Measurements from ENCODE around the gene RAMACL. TPM values are rescaled to one million over a fixed set of nuclear protein-coding genes. Genes with fewer than 3 reads are reported as not detected.
A peak's percentile ranks its signal among the peaks of the same experiment; 100 is the strongest.

Gene RAMACL
- total RNA-seq, 4 donors from 2014 or later: 8.2 to 10.8 (median 9.1) TPM

- peaks cover 0 to 21% (median 4%) of the 10 kb centered on the region in 4 donors for H3K9me3 ChIP-seq
- TF ChIP-seq POLR2A (IDR thresholded peaks at IDR 0.05): no peak
- TF ChIP-seq EP300 (IDR thresholded peaks at IDR 0.05): no peak
- no peak for TF ChIP-seq CTCF (IDR thresholded peaks at IDR 0.05)
- DNase-seq (ENCODE audit: low spot score in 2 of 2): no peak
- no peak overlapping the region for H3K4me3 ChIP-seq
- H3K27ac ChIP-seq: peak overlapping the region; percentile 47 to 88 (median 76)
- H3K27me3 ChIP-seq: no peaks in the 10 kb centered on the region
- H3K36me3 ChIP-seq: peaks cover 0 to 16% (median 0%) of the 10 kb centered on the region in 3 donors
- H3K4me1 ChIP-seq: peaks cover 0 to 53% (median 13%) of the 10 kb centered on the region in 4 donors
Measured at GRCh38 chr6:166556336-166556735, 30.1 kb downstream of the RAMACL start.

DNA sequence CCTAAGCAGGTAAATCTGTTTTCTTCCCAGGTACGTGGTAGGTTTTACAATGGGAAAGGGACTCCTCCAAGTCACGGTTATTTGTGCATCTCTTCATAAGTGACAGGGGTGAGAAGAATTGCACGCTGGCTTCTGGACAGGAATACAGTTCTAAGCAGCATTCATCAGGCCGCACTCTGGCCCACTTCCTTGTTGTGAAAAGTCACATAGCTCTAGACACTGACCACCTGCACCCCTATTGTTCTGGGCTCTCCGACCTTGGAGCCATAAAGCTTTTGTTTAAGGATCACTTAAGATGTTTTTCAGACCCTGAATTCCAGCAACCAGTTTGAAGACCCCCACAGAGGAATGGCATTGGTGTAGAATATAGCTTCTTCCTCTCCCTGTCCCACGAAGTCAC lies 31.4 kb downstream of the RAMACL start:
- no peak overlapping the region for H3K4me3 ChIP-seq
- H3K27me3 ChIP-seq: no peaks in the 10 kb centered on the region
- H3K36me3 ChIP-seq: peaks cover 0 to 4% (median 0%) of the 10 kb centered on the region in 3 donors
- TF ChIP-seq CTCF (IDR thresholded peaks at IDR 0.05): no peak
- TF ChIP-seq POLR2A (IDR thresholded peaks at IDR 0.05): no peak
- no peak for TF ChIP-seq EP300 (IDR thresholded peaks at IDR 0.05)
- peaks cover 0 to 14% (median 2%) of the 10 kb centered on the region in 4 donors for H3K9me3 ChIP-seq
- peak overlapping the region in 2 of 4 donors; percentile 87 to 88 for H3K27ac ChIP-seq
- DNase-seq (ENCODE audit: low spot score in 2 of 2): no peak
- H3K4me1 ChIP-seq: peaks cover 0 to 53% (median 13%) of the 10 kb centered on the region in 4 donors
- WGBS, 2 donors: 77 to 82% methylated on average over 6 of the region's 6 CpGs

- no peak for DNase-seq (ENCODE audit: low spot score in 2 of 2)
- Histone ChIP-seq H3K4me1 (peaks cover 0 to 53% (median 13%) of the 10 kb centered on the region in 4 donors), H3K4me3 (no peak overlapping the region), H3K36me3 (peaks cover 0 to 4% (median 0%) of the 10 kb centered on the region in 3 donors), H3K27me3 (no peaks in the 10 kb centered on the region), H3K27ac (peak overlapping the region in 3 of 4 donors; percentile 5 to 88 (median 87)), H3K9me3 (peaks cover 0 to 7% (median 0%) of the 10 kb centered on the region in 4 donors)
- 38 to 48% methylated on average over 8 of the region's 8 CpGs for WGBS, 2 donors
- peak in 1 of 2 donors; percentile 10 for TF ChIP-seq EP300 (IDR thresholded peaks at IDR 0.05)
- TF ChIP-seq POLR2A (IDR thresholded peaks at IDR 0.05): no peak
Measured at GRCh38 chr6:166554316-166554715, 32.2 kb downstream of the RAMACL start.

DNA sequence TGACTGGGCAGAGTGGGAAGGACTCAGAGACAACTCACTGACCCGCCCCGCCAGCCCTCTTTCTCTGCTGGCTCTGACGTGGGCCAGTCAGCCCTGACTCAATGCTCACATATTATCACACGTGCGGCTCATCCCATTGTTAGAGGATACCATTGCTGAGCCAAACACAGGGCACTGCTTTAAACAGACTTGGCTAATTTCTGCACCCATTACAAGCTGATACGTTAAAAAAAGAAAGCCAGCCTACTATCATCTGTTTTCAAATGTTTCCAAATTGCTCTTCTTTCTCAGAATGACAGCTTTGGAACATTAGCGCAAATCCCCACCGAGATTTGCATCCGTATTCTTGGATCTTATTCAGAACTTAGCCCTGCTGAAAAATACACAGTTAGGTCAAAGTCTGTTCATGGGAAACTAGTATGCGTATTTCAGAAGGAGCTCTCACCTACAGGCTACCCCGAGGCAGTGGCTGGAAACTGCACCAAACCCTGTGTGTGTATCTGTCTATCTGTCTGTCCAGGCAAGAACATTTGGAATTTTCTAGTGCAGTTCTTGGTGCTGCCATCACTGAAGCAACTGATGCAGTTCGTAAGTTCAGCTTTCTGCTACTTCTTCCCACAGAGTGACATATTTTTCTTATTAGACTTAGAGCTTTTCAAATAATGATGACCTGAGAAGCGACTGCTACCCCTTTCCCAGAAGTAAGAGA lies 32.8 kb downstream of the RAMACL start:
- Histone ChIP-seq H3K36me3 (peaks cover 0 to 7% (median 0%) of the 10 kb centered on the region in 3 donors), H3K4me3 (no peak overlapping the region), H3K27ac (peak overlapping the region in 3 of 4 donors; percentile 5 to 88 (median 87)), H3K27me3 (no peaks in the 10 kb centered on the region), H3K4me1 (peaks cover 0 to 53% (median 13%) of the 10 kb centered on the region in 4 donors), H3K9me3 (peaks cover 0 to 3% (median 0%) of the 10 kb centered on the region in 4 donors)
- WGBS, 2 donors: 56 to 65% methylated on average over 13 of the region's 13 CpGs
- no peak for TF ChIP-seq POLR2A (IDR thresholded peaks at IDR 0.05)
- no peak for TF ChIP-seq CTCF (IDR thresholded peaks at IDR 0.05)
- no peak for TF ChIP-seq EP300 (IDR thresholded peaks at IDR 0.05)
- peak; percentile 43 to 55 for DNase-seq (ENCODE audit: low spot score in 2 of 2)

DNA sequence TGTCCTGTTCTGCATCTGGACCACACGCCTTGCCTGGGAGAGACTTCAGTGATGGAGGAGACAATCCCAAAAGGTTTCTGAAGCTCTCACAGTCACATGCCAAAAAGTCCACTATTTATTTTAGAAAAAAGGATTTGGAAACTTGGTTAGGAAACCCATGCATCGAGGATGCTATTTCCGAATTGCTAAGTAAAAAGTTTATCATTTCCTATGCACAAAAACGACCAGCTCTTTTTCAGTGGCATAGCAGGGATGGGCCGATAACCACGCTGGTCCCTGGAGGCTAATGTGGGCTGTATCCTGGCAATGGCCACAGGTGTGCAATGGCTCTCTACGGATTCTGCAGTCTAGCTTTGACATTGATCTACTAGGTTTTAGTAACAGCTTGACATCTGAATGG lies 33.9 kb downstream of the RAMACL start:
- Histone ChIP-seq H3K9me3 (peaks cover 0 to 3% (median 0%) of the 10 kb centered on the region in 4 donors), H3K4me1 (peaks cover 0 to 53% (median 12%) of the 10 kb centered on the region in 4 donors), H3K4me3 (no peak overlapping the region), H3K27me3 (no peaks in the 10 kb centered on the region), H3K36me3 (peaks cover 0 to 9% (median 0%) of the 10 kb centered on the region in 3 donors), H3K27ac (peak overlapping the region in 1 of 4 donors; percentile 88)
- 78 to 84% methylated on average over 7 of the region's 7 CpGs for WGBS, 2 donors
- no peak for DNase-seq (ENCODE audit: low spot score in 2 of 2)
- TF ChIP-seq EP300 (IDR thresholded peaks at IDR 0.05) (no peak), CTCF (IDR thresholded peaks at IDR 0.05) (no peak), POLR2A (IDR thresholded peaks at IDR 0.05) (no peak)

All from tibial nerve (tissue), 4 donors.